ENCODE results near the gene NLRX1. TPM values are rescaled to one million over a fixed set of nuclear protein-coding genes. Genes with fewer than 3 reads are reported as not detected.

The NLRX1 gene
- total RNA-seq = 9.4 and 15.1 TPM in 2 replicates

GRCh38 chr11:119168471-119169281 lies at the start of gene NLRX1:
Gene NLRX1 (plus strand): TSS chr11:119168725. CDS start chr11:119171404, 2,679 bp downstream.

GRCh38 chr11:119121008-119121810 lies 47.3 kb upstream of the NLRX1 start, which contains the start of gene HINFP:
Gene HINFP (plus strand): TSS chr11:119121580. CDS start chr11:119126945, 5,365 bp downstream.

GRCh38 chr11:119149018-119149785 lies 19.3 kb upstream of the NLRX1 start, which contains the start of gene ABCG4:
Gene ABCG4 (plus strand): TSS chr11:119149052. CDS start chr11:119149966, 914 bp downstream.

GRCh38 chr11:119205574-119206510 lies 37.3 kb downstream of the NLRX1 start, which contains the start of gene CBL:
Gene CBL (plus strand): TSS chr11:119206339. CDS start chr11:119206418, 79 bp downstream.

Other genes starting within 250 kb of the NLRX1 start
- 8.4 and 23.0 TPM in 2 replicates for gene BCL9L, start 242.8 kb upstream of the NLRX1 start, total RNA-seq
- gene UPK2, start 212.4 kb upstream of the NLRX1 start, total RNA-seq = not detected in 2 replicates
- not detected in 2 replicates for gene FOXR1, start 197.0 kb upstream of the NLRX1 start, total RNA-seq
- gene CENATAC, start 170.6 kb upstream of the NLRX1 start, total RNA-seq = 9.8 and 20.2 TPM in 2 replicates
- gene RPS25, start 150.4 kb upstream of the NLRX1 start, total RNA-seq = 827 and 897 TPM in 2 replicates
- 82.5 and 86.3 TPM in 2 replicates for gene TRAPPC4, start 150.0 kb upstream of the NLRX1 start, total RNA-seq
- gene SLC37A4, start 137.8 kb upstream of the NLRX1 start, total RNA-seq = 9.1 and 10.0 TPM in 2 replicates
- gene HYOU1, start 111.5 kb upstream of the NLRX1 start, total RNA-seq = 159 and 185 TPM in 2 replicates
- 26.3 and 27.6 TPM in 2 replicates for gene VPS11, start 100.9 kb upstream of the NLRX1 start, total RNA-seq
- 2.9 and 5.6 TPM in 2 replicates for gene HMBS, start 83.8 kb upstream of the NLRX1 start, total RNA-seq
- 13.8 and 16.6 TPM in 2 replicates for gene DPAGT1, start 66.9 kb upstream of the NLRX1 start, total RNA-seq
- gene C2CD2L, start 61.4 kb upstream of the NLRX1 start, total RNA-seq = 1.8 and 4.0 TPM in 2 replicates
- gene HINFP, start 47.1 kb upstream of the NLRX1 start, total RNA-seq = 12.2 and 14.8 TPM in 2 replicates
- gene ABCG4, start 19.7 kb upstream of the NLRX1 start, total RNA-seq = 0.27 and 0.38 TPM in 2 replicates
- 0.19 TPM in 1 of 2 replicates, not detected in the other for gene NHERF4, start 16.8 kb downstream of the NLRX1 start, total RNA-seq
- gene CBL, start 37.6 kb downstream of the NLRX1 start, total RNA-seq = 10.8 and 13.6 TPM in 2 replicates
- gene MCAM, start 148.4 kb downstream of the NLRX1 start, total RNA-seq = 1,233 and 1,581 TPM in 2 replicates
- gene RNF26, start 165.8 kb downstream of the NLRX1 start, total RNA-seq = 2.9 and 4.4 TPM in 2 replicates
- 58.2 and 65.6 TPM in 2 replicates for gene C1QTNF5, start 172.2 kb downstream of the NLRX1 start, total RNA-seq
- gene MFRP, start 178.0 kb downstream of the NLRX1 start, total RNA-seq = under 0.01 TPM in 1 of 2 replicates, not detected in the other
- 0.18 TPM in 1 of 2 replicates, not detected in the other for gene USP2, start 213.0 kb downstream of the NLRX1 start, total RNA-seq

Measured in endothelial cell of coronary artery (primary cell).